SK-N-MC (cell line): ENCODE measurements around the gene TRIM29.

Source experiments
- EZH2 ChIP-seq: fragments of 200-600 bp; sonication (generic); IDR thresholded peaks from one replicate; pipeline ENCODE4 v1.6.1; 2017; ENCODE audit warnings: antibody characterized with exemption
- POLR2AphosphoS5 ChIP-seq: IDR thresholded peaks from 2 replicates; pipeline ENCODE4 v1.6.1; 2012; ENCODE audit warnings: mild to moderate bottlenecking, low read depth, low read length, borderline replicate concordance

- TF ChIP-seq EZH2 = no peak
- TF ChIP-seq POLR2AphosphoS5 = no peak
Observed at GRCh38 chr11:120123946-120124345, 14.0 kb downstream of the TRIM29 start.
